H1 (cell line): ENCODE results near the gene ALS2CL. TPM values are rescaled to one million over a fixed set of nuclear protein-coding genes. Genes with fewer than 3 reads are reported as not detected.

Source experiments
- CTCF ChIA-PET: fragments of 300-600 bp; sonication (Branson Sonifier 250); formaldehyde crosslinking; loops from one replicate; lab custom pipeline; 2021; ENCODE audit not compliant: partially characterized antibody; lab: Charles Lee
- POLR2A ChIA-PET: fragments of 300-600 bp; sonication (Branson Sonifier 250); formaldehyde crosslinking; loops from one replicate; lab custom pipeline; 2021; ENCODE audit warnings: inconsistent platforms; ENCODE audit not compliant: partially characterized antibody; lab: Charles Lee
- DNase-seq, 2 experiments: peaks; one replicate each; pipeline versions ENCODE4 v3.0.0 to v3.0.0-alpha.2; 2010 to 2022; ENCODE audit warnings: low spot score in 2 of 2, low read depth in 1 of 2, mixed read lengths in 1 of 2
- FAIRE-seq: peaks from 2 replicates; lab custom pipeline; 2011; peaks lifted over from hg19 to GRCh38; lab: Jason Lieb, UNC
- H2AFZ ChIP-seq: 2 replicates; pipeline ENCODE4 v1.8.1; 2012; ENCODE audit warnings: low read length, inconsistent platforms
- H2AK5ac ChIP-seq: 2 replicates; pipeline ENCODE4 v1.6.1; 2013; ENCODE audit warnings: low read depth, low read length
- H2BK120ac ChIP-seq: replicated peaks from 2 replicates; pipeline ENCODE3; 2013; ENCODE audit warnings: low read depth, low read length, inconsistent platforms
- H2BK12ac ChIP-seq: 2 replicates; pipeline ENCODE4 v1.6.1; 2013; ENCODE audit warnings: low read depth, low read length
- H2BK15ac ChIP-seq: 2 replicates; pipeline ENCODE4 v1.6.1; 2013; ENCODE audit warnings: low read length
- H2BK20ac ChIP-seq: 2 replicates; pipeline ENCODE4 v1.6.1; 2013; ENCODE audit warnings: low read length
- H2BK5ac ChIP-seq: 2 replicates; pipeline ENCODE4 v1.6.1; 2013; ENCODE audit warnings: low read depth, low read length
- H3K14ac ChIP-seq: 2 replicates; pipeline ENCODE4 v1.6.1; 2013; ENCODE audit warnings: inconsistent platforms; ENCODE audit not compliant: insufficient read length
- H3K18ac ChIP-seq: 2 replicates; pipeline ENCODE4 v1.6.1; 2013; ENCODE audit warnings: low read length; ENCODE audit errors: extremely low read depth
- H3K23ac ChIP-seq: 2 replicates; pipeline ENCODE4 v1.6.1; 2013; ENCODE audit warnings: inconsistent platforms; ENCODE audit not compliant: insufficient read length
- H3K23me2 ChIP-seq: 2 replicates; pipeline ENCODE4 v1.6.1; 2013; ENCODE audit warnings: low read depth, low read length
- H3K27ac ChIP-seq: 2 replicates; pipeline ENCODE4 v1.6.1; 2011; ENCODE audit warnings: low read depth, low read length, inconsistent platforms
- H3K27me3 ChIP-seq, 4 experiments: replicated peaks in 1 of 4; 1 replicate in 1 of 4; 2 replicates in 3 of 4; pipeline versions ENCODE4 v1.6.1 to v1.8.1; 2011 to 2013; ENCODE audit warnings: low read length in 3 of 4, mild to moderate bottlenecking in 3 of 4, inconsistent platforms in 2 of 4, mixed read lengths in 2 of 4, moderate library complexity in 1 of 4; ENCODE audit not compliant: control insufficient read depth in 3 of 4, insufficient read depth in 3 of 4; ENCODE audit errors: extremely low read depth in 1 of 4
- H3K36me3 ChIP-seq, 4 experiments: 2 replicates each; pipeline versions ENCODE4 v1.6.1 to v1.8.1; 2011 to 2013; ENCODE audit warnings: mild to moderate bottlenecking in 4 of 4, low read length in 3 of 4, moderate library complexity in 2 of 4, control low read depth in 1 of 4, inconsistent platforms in 1 of 4; ENCODE audit not compliant: insufficient read depth in 4 of 4, control insufficient read depth in 2 of 4
- H3K4ac ChIP-seq: replicated peaks from 2 replicates; pipeline ENCODE3; 2013; ENCODE audit warnings: low read length, low read depth, mixed read lengths, inconsistent platforms; ENCODE audit not compliant: insufficient read length
- H3K4me1 ChIP-seq, 4 experiments: replicated peaks in 1 of 4; 1 replicate in 1 of 4; 2 replicates in 3 of 4; pipeline versions ENCODE4 v1.6.1 to v1.8.1; 2011 to 2013; ENCODE audit warnings: low read length in 3 of 4, inconsistent platforms in 2 of 4, mixed read lengths in 1 of 4; ENCODE audit not compliant: insufficient read depth in 4 of 4, control insufficient read depth in 3 of 4
- H3K4me2 ChIP-seq, 2 experiments: 2 replicates each; pipeline versions ENCODE4 v1.6.1 to v1.8.1; 2011 to 2013; ENCODE audit warnings: low read depth in 2 of 2, low read length in 2 of 2, control low read depth in 1 of 2, inconsistent platforms in 1 of 2, mild to moderate bottlenecking in 1 of 2; ENCODE audit not compliant: insufficient read depth in 1 of 2
- H3K4me3 ChIP-seq, 4 experiments: fragments of 200-600, 300-600 bp in 1 of 4; sonication (generic), shearing (Covaris generic), sonication (Bioruptor Twin) in 1 of 4; 2 replicates each; pipeline versions ENCODE4 v1.5.1 to v1.8.1; 2011 to 2016; ENCODE audit warnings: low read length in 4 of 4, low read depth in 3 of 4, control low read depth in 2 of 4, inconsistent platforms in 2 of 4, mild to moderate bottlenecking in 2 of 4, mixed read lengths in 1 of 4, moderate library complexity in 1 of 4; ENCODE audit not compliant: insufficient read depth in 2 of 4; ENCODE audit errors: extremely low read depth in 1 of 4
- H3K56ac ChIP-seq: replicated peaks from 2 replicates; pipeline ENCODE3; 2013; ENCODE audit warnings: low read depth, mild to moderate bottlenecking, mixed read lengths, low read length, inconsistent platforms; ENCODE audit not compliant: insufficient read length
- H3K79me1 ChIP-seq: 2 replicates; pipeline ENCODE4 v1.6.1; 2013; ENCODE audit warnings: low read depth, low read length, control low read depth
- H3K79me2 ChIP-seq, 2 experiments: 2 replicates each; pipeline versions ENCODE4 v1.6.1 to v1.8.1; 2012 to 2013; ENCODE audit warnings: low read length in 2 of 2, mild to moderate bottlenecking in 2 of 2, inconsistent platforms in 1 of 2; ENCODE audit not compliant: insufficient read depth in 2 of 2, control insufficient read depth in 1 of 2
- H3K9ac ChIP-seq, 4 experiments: replicated peaks in 1 of 4; 1 replicate in 1 of 4; 2 replicates in 3 of 4; pipeline versions ENCODE4 v1.6.1 to v1.8.1; 2011 to 2013; ENCODE audit warnings: low read depth in 3 of 4, low read length in 3 of 4, control low read depth in 2 of 4, mild to moderate bottlenecking in 2 of 4, moderate library complexity in 2 of 4, inconsistent platforms in 1 of 4; ENCODE audit errors: extremely low read depth in 1 of 4
- H3K9me3 ChIP-seq, 2 experiments: 2 replicates each; pipeline versions ENCODE4 v1.6.1 to v1.8.1; 2012 to 2013; ENCODE audit warnings: mild to moderate bottlenecking in 2 of 2, moderate library complexity in 2 of 2, control low read depth in 1 of 2, inconsistent platforms in 1 of 2, low read depth in 1 of 2, low read length in 1 of 2, mixed read lengths in 1 of 2; ENCODE audit not compliant: insufficient read depth in 2 of 2
- H4K20me1 ChIP-seq, 2 experiments: replicated peaks in 1 of 2; 2 replicates each; pipeline versions ENCODE3 to v1.8.1; 2011 to 2013; ENCODE audit warnings: inconsistent platforms in 2 of 2, low read length in 2 of 2, mild to moderate bottlenecking in 1 of 2; ENCODE audit not compliant: insufficient read depth in 2 of 2, control insufficient read depth in 1 of 2
- H4K5ac ChIP-seq: 2 replicates; pipeline ENCODE4 v1.6.1; 2013; ENCODE audit warnings: low read length, low read depth, mixed read lengths, inconsistent platforms; ENCODE audit not compliant: insufficient read length
- H4K8ac ChIP-seq: 2 replicates; pipeline ENCODE4 v1.8.0; 2013; ENCODE audit warnings: mild to moderate bottlenecking, moderate library complexity, low read length, inconsistent platforms; ENCODE audit not compliant: insufficient read depth; ENCODE audit errors: extremely low read depth
- H4K91ac ChIP-seq: replicated peaks from 2 replicates; pipeline ENCODE3; 2013; ENCODE audit warnings: low read length, mixed read lengths, inconsistent platforms; ENCODE audit not compliant: insufficient read length
- RXRA ChIP-seq: IDR thresholded peaks from 2 replicates; pipeline ENCODE4 v1.6.1; 2011; ENCODE audit warnings: low read depth, mild to moderate bottlenecking, low read length, moderate library complexity; ENCODE audit not compliant: insufficient read depth
- WGBS, 2 experiments: shearing (Covaris generic) in 1 of 2; methylation state at CpG; one replicate each; pipeline versions ENCODE4 v1.1.6 to v1.1.7; 2013 to 2015; ENCODE audit warnings: low lambda C conversion rate in 2 of 2, mixed read lengths in 2 of 2, inconsistent platforms in 1 of 2, low coverage in 1 of 2, missing lambda C conversion rate in 1 of 2; ENCODE audit not compliant: insufficient replicate concordance in 2 of 2, insufficient coverage in 1 of 2, insufficient read length in 1 of 2; ENCODE audit errors: extremely low coverage in 1 of 2, missing lambda C conversion rate in 1 of 2; 5-methylcytosine and 5-hydroxymethylcytosine counted together
- polyA plus RNA-seq, 7 experiments: library from polyadenylated mRNA; depleted of rRNA in 3 of 7; stranded (reverse) in 5 of 7; unstranded in 2 of 7; fragments of >200 nt in 5 of 7; fragments of 200-250 nt in 2 of 7; gene quantifications; 1 replicate in 5 of 7; 2 replicates in 1 of 7; 4 replicates in 1 of 7; pipeline versions ENCODE4 v1.2.1 to v1.2.3, GENCODE V29; 2011 to 2013; ENCODE audit warnings: missing spikeins in 2 of 7, mixed read lengths in 2 of 7
- total RNA-seq: library from RNA; stranded (reverse); fragmentation: NEBNext Ultra II Directional; extraction: Animal tissue kit (Norgen Biotek cat#: 25700); gene quantifications from 2 replicates; pipeline ENCODE4 v1.2.1, GENCODE V29; 2021

ALS2CL gene
- total and polyA plus RNA-seq, 2 of the 8 experiments (the other 6 are each of a cell fraction or from before 2014, with no cell fraction given) = 4.8 to 5.4 TPM

GRCh38 chr3:46640927-46641326, 52.6 kb downstream of the ALS2CL start:
- 87% methylated on average over 3 of the region's 3 CpGs; no CpG with 5 or more reads in 1 of the 2 experiments for WGBS, 2 experiments
- no peak overlapping the region for H2BK12ac ChIP-seq
- no peak overlapping the region for H2AK5ac ChIP-seq
- CTCF ChIA-PET = interaction anchor here (0.7 to 4.2 kb wide), 5 partner anchors 9 to 190 kb away, joined by 4 to 27 read pairs (median 4); no protein-coding TSS in a partner anchor
- H2AFZ ChIP-seq = no peak overlapping the region
- H3K14ac ChIP-seq = no peak overlapping the region
- H3K23ac ChIP-seq = no peak overlapping the region
- H3K18ac ChIP-seq = no peak overlapping the region
- no peak overlapping the region for H2BK15ac ChIP-seq
- TF ChIP-seq RXRA = no peak
- no peak overlapping the region for H2BK120ac ChIP-seq
- H2BK20ac ChIP-seq = no peak overlapping the region
- DNase-seq = no peak
- no peaks in the 10 kb centered on the region for H3K23me2 ChIP-seq
- H3K27me3 ChIP-seq = no peaks in the 10 kb centered on the region
- H3K4me1 ChIP-seq = no peaks in the 10 kb centered on the region
- no peaks in the 10 kb centered on the region for H3K79me1 ChIP-seq
- no peak overlapping the region for H4K91ac ChIP-seq
- H4K8ac ChIP-seq = no peak overlapping the region
- H4K5ac ChIP-seq = no peak overlapping the region
- H3K56ac ChIP-seq = no peak overlapping the region
- no peak overlapping the region for H3K9ac ChIP-seq
- no peak overlapping the region for H3K4ac ChIP-seq
- no peak overlapping the region for H3K4me3 ChIP-seq
- no peaks in the 10 kb centered on the region for H3K36me3 ChIP-seq
- peaks cover 2 to 4% of the 10 kb centered on the region in 2 experiments; a peak in 2 of 4 replicates for H3K9me3 ChIP-seq
- no peak for FAIRE-seq
- H3K4me2 ChIP-seq = no peak overlapping the region
- no peaks in the 10 kb centered on the region for H4K20me1 ChIP-seq
- POLR2A ChIA-PET = interaction anchor here (0.6 kb wide), 1 partner anchor 26 kb away, joined by 4 read pairs; no protein-coding TSS in a partner anchor
- H3K79me2 ChIP-seq = no peaks in the 10 kb centered on the region
- no peak overlapping the region for H3K27ac ChIP-seq
- H2BK5ac ChIP-seq = no peak overlapping the region
